Activated T-cell treated with anti-CD3 and anti-CD28 coated beads, Interleukin-2, amount 50 U/mL, for 48 hours (primary cell): Measurements from ENCODE around the gene MYH11.

Experiments
- DNase-seq, 2 experiments: peaks; one replicate each; pipeline ENCODE4 v3.0.0-alpha.2; 2020

Gene MYH11

DNA sequence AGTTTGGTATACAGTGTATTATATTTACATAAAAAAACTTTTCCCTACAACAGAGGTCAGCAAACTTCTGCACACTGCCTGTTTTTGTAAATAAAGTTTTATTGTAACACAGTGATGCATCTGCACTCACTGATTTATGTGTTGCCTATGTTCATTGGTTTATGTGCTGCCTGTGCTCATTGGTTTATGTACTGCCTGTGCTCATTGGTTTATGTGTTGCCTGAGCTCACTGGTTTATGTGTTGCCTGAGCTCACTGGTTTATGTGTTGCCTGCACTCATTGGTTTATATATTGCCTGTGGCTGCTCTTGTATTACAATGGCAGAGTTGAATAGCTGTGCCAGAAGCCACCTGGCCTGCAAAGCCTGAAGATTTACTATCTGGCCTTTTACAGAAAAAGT lies 81.6 kb downstream of the MYH11 start:
- DNase-seq: no peak

DNA sequence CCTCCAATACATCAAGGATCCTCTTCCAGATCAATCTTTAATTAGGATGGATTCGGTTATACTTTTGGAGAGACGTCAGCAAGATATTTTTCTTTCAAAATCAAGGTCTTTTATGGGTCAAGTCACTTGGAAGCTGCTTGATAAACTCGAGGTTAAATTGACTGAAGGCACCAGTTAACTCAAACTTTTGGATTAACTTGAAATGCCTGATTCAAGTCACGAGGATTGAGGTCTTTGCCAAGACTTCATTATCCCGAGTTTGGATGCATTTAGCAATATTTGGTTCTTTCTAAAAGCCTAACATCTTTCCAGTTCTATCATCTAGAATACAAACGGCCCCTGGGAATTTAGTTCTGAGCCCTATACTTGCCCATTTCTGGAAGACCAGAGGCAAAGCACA lies 82.9 kb downstream of the MYH11 start:
- no peak for DNase-seq

DNA sequence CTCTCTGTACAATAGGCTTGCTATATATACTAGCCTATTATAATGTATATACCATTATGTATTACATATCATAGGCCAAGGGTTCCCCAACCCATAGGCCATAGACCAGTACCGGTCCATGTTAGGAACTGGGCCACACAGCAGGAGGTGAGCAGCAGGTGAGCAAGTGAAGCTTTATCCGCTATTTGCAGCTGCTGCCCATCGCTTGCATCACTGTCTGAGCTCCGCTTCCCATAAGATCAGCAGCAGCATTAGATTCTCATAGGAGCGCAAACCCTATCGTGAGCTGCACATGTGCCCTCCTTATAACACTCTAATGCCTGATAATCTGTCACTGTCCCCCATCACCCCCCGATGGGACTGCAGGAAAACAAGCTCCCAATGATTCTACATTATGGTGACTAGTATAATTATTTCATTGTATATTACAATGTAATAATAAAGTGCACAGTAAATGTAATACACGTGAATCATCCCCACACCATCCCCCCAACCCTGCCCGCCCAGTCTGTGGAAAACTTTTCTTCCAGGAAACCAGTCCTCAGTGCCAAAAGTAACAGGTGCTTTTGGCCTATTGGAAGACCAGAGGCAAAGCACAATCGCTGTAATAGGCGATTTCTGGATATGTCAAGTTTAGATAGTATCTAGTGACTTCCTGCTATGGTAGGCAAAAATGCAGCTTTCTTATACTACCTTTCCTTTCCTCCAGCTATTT lies 84.1 kb downstream of the MYH11 start:
- DNase-seq: no peak

DNA sequence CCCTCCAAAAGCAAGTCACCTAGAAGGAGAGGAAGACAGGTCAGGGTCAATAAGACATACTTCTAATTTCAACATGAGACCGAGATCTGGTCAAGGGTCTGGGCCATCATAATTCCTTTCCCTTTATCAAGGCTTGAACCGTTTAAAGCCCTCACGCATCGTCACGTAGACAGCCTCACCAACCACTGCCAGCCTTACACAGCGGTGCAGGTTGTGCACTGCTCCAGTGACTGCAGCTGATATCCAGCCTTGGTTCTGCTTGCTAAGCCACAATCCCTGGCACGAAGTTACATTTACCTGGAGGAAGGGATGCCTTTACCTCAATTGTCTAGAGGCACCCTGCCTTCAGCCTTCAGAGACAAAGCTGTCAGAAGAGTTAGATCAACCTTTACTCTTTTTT lies 85.1 kb downstream of the MYH11 start:
- DNase-seq: no peak

DNA sequence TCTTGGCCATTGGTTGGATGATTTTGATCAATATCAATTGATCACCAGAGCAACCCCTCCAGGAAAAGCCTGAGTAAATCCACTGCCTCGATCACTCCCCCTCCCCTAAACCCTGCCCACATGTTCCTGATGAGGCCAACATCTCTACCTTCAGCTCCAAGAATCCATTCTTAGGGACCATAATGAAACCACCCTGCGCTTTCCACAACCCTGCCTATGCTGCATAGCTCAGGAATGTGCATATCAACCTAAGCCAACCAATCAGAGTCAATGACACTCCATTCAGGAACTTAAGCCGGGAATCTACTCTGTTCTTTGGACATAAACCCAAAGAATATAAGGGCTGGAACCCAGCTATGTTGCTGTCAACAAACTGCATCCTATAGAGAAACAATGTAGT lies 86.3 kb downstream of the MYH11 start:
- DNase-seq: no peak

DNA sequence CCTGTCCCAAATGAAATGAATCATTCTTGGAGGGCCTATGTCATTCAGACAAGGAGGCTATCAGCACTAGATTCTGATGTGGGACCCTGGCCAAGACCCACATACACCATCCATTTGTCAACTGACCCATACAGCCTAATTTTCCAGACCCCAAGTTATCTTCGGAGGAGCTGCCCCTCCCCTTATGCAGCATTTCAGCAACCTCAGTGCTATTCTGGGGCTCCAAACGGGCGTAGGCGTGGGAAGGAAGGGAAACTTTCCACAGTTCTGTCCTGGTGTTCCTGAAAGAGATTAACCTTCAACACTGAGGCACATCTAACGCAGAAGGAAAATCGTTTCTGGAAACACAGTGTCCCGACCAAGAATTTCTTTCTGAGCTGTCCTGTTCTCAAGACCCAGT lies 86.7 kb downstream of the MYH11 start:
- no peak for DNase-seq

DNA sequence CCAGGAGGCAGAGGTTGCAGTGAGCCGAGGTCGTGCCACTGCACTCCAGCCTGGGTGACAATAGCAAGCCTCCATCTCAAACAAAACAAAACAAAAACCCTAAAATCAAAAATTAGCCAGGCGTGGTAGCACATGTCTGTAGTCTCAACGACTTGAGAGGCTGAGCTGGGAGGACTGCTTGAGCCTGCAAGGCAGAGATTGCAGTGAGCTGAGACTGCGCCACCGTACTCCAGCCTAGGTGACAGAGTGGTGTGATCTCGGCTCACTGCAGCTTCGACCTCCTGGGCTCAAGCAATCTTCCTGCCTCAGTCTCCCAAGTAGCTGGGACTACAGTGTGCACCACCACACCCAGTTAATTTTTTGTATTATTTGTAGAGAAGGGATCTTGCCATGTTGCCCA lies 87.6 kb downstream of the MYH11 start:
- DNase-seq: no peak

DNA sequence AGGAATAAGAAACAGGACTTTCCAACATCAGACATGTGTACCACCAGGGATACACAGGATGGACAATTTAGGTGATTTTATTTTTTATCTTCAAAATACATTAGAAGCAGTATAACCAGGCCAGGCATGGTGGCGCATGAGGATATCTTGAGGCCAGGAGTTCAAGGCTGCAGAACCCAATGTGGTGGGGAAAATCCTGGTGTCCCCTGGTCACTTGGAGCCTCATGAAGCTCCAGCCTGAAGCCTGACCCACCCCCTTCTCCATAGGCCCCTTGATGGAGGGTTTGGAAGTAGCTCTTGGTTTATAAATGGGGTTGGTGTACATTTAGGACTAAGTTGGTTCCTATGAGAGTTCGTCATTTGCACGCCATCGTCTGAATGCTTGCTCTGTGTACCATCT lies 88.6 kb downstream of the MYH11 start:
- no peak for DNase-seq

DNA sequence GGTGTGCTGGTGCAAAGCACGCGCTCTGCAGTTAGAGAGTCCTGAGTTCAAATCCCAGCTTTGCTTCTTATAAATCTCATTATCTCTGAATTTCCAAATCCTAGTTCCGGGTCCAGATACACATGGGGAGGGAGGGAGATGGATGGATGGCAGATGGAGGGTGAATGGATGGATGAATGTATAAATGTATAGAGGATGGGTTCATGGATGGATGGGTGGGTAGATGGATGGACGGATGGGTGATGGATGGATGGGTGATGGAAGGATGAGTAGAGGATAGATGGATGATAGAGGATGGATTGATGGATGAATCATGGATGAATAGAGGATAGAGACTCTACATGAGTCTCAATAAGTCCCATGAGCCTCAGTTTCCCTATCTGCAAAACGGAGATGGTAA lies 89.9 kb downstream of the MYH11 start:
- DNase-seq: no peak

DNA sequence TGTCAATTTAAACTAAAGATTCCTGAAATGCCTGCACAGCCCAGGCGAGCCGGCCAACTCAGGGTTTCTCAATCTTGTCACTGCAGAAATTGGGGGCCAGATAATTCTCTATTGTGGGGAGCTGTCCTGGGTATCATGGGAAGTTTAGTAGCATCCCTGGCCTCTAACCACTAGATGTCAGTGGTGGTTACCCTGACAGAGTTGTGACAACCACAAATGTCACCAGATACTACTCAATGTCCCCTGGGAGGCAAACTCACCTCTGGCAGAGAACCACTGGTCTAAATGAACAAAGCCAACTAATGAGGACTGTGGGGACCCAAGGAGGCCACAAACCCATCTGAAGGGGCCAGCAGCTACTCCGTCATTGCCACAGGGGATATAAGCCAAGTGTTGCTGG lies 90.9 kb downstream of the MYH11 start:
- DNase-seq: peak; percentile 36 to 39

DNA sequence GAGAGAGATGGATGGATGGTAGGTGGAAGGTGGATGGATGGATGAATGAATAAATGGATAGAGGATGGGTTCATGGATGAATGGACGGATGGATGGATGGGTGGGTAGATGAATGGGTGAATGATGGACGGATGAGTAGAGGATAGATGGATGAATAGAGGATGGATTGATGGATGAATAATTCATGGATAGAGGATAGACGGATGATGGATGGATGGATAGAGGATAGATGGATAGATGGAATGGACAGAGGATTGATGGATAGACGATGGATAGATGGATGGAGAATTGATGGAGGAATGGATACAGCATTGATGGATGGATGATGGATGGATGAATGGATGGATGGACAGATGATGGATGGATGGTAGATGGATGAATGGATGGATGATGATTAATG lies 91.7 kb downstream of the MYH11 start:
- DNase-seq: no peak

DNA sequence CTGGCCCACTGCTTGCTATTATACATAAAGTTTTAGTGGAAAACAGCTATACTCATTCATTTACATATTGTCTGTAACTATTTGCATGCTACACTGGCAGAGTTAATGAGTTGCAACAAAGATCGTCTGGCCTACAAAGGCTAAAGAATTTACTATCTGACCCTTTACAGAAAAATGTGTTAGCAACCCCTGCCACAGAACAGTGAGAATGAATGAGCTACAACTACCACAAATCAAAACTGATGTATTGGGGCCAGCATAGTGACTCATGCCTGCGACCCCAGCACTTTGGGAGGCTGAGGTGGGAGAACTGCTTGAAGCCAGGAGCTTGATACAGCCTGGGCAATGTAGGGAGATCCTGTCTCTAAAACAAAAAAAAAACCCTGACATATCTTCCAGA lies 92.7 kb downstream of the MYH11 start:
- no peak for DNase-seq

DNA sequence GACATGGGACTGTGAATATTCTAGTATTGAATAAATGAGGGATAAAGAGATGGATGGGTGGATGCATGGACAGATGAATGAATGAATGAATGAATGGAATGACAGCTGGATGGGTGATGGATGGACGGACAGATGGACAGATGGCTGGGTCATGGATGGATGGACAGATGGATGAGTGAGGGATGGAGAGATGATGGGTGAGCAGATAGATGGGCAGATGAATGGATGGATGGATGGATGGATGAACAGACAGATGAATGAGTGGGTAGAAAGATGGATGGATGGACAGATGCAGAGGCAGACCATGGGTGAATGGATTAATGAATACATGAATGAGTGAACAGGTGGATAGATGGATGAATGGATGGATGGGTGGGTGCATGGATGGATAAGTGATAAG lies 96.7 kb downstream of the MYH11 start:
- DNase-seq: no peak

DNA sequence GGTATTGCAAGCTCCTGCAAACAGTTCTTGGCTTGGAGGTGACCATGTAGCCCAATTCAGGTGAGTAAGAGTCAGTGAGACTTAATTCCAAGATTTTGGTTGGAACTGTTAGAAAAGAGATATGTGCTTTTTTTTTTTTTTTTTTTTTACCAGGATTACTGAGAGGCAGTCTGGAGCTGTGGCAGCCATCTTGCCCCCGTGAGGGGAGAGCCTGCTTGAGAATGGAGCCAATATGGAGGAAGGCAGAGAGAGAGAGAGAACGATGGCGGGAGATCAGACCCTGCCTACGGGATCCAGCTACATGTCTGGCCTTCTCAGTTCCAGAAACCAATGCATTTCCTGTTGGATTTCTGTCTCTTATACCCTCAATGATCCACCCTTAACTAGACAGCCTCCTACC lies 97.8 kb downstream of the MYH11 start:
- no peak for DNase-seq

DNA sequence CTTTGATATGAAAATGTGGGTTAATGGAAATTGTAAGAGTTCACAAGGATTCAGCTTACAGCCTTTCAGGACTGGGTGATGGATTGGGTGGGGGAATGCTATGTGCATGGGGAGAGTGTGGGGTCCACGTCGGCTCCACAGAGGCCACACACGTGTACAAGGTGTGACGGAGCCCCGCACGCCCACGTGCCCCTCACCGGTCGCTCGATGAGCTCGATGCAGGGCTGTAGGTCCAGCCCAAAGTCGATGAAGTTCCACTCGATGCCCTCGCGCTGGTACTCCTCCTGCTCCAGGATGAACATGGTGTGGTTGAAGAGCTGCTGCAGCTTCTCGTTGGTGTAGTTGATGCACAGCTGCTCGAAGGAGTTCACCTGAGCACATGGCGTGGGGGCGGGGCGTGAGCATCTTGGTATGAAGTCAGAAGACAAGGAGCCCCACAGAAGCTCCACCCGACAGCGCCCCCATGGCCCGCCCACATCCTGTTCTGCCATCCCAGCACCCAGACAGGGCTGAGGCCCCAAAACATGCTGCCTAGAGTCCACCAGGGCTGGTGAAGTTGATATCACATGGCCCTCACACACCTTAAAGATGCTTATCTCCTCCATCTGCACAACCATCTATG lies 99.1 kb downstream of the MYH11 start:
- DNase-seq: peak; percentile 21 to 31

DNA sequence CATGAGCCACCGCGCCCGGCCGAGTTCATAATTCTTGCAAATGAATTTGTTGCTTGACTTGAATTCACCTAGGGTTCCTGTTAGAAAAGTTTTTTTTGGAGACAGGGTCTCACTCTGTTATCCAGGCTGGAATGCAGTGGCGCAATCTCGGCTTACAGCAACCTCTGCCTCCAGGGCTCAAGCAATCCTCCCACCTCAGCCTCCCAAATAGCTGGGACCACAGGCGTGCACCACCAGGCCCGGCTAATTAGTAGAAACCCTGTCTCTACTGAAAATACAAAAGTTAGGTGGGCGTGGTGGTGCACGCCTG lies 99.8 kb downstream of the MYH11 start:
- DNase-seq: no peak

DNA sequence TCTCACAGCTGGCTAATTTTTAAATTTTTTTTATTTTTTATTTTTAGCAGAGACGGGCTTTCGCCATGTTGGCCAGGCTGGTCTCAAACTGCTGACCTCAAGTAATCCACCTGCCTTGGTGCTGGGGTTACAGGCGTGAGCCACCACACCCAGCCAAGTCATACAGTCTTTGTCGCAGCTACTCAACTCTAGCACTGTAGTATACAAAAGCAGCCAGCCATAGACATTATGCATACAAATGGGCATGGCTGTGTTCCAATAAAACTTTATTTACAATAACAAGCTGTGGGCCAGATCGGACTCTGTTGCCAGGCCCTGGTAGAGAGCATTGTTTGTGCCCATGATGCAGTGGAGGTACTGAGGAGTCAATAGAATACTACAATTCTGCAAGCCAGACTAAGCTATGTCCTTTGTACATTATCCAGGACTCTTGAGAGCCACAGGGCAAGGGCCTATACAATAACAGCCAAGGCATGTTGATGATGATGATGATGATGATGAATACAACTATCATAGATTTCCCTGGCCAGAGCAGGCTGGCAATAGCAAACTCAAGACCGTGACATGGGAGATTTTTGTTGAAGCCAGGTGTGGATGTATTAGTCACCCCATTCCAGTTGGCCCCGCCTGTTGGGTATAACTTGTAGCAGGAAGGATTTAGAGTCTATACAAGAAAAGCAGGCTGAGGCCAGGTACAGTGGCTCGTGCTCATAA lies 101.8 kb downstream of the MYH11 start:
- no peak for DNase-seq

DNA sequence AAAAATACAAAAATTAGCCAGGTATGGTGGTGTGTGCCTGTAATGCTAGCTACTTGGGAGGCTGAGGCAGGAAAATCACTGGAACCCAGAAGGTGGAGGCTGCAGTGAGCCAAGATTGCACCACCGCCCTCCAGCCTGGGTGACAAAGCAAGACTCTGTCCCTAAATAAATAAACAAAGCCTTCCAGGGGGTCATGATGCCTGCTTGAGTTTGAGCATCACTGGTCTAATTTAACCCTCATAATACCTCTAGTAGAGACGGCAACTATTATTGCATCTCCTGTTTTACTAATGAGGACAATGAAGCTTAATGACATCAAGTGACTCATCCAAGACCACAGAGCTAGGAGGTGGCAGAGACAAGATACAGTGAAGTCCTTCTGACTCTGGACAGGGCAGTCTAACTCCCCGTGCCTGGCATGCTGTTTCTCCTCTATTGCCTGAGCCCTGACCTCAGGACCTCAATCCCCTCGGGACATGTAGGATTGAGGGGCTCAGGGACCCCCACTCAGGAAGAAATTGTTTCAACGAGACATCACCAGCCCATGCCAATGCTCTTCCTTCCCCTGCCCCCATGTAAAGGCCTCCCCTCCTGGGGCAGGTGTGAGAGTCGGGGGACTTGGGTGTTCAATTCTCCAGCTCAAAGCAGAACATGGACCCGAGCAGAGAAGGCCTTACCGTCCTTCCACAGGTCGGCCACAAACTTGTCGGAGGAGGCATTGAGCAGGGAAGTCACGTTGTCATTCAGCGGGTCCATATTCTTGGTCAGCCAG lies 103.9 kb downstream of the MYH11 start:
- no peak for DNase-seq

DNA sequence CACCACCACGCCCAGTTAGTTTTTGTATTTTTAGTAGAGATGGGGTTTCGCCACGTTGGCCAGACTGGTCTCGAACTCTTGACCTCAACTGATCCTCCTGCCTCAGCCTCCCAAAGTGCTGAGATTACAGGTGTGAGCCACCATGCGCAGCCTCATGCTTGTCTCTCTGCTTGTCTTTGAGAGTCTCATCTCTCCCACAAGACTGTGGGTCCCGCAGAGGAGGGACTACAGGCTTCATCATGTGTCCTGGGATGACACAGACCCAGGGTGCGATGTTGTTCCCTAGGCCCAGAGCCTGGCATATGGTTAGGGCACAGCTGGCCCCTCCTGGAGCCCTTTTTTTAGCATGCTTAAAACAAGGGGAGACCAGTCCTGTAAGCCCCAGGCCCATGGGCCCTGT lies 104.9 kb downstream of the MYH11 start:
- no peak for DNase-seq

DNA sequence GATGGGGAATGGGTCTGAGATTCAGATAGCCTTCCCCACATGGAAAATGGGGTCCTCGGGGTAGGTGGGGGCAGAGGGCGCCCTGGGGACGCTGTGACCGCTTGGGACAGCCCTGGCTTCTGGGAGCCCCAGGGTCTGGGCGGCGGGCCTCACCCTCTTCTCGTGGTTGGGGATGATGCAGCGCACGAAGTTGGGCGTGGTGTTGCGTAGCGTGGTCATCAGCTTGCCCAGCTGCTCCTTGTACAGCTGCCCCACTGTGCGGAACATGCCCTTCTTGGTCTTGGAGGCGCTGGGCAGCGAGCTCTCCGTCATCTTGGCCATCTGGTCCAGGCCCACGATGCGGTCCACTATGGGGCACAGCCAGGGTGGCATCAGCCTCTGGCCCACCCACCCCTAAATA lies 106.8 kb downstream of the MYH11 start:
- no peak for DNase-seq

DNA sequence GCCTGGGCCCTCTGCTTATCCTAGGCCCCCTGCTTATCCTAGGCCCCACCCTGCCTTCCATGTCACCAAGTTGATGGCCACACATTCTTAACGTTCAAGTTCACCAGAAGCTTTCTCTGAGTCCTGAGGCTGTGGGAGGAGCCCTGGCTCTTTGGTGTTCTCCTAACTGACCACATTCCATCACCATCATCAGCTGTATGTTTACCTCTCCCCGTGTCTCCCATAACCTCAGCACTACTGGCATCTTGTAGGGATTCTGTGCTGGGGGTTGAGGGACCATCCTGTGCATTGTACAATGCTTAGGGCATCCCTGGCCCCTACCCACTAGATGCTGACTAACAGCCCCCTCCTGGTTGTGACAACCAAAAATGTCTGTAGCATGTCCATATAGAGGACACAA lies 107.5 kb downstream of the MYH11 start:
- no peak for DNase-seq

DNA sequence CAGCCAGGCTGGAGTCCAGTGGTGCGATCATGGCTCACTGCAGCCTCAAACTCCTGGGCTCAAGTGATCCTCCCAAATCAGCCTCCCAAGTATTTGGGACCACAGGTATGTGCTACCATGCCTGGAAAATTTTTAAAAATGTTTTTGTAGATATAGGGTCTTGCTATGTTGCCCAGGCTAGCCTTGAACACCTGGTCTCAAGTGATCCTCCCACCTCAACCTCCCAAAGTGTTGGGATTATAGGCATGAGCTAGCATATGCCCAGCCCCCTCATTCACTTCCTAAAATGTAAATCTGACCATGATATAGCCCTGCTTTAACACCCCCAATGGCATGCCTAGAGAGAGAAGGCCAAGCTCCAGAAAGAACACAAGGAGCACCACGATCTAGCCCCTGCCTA lies 108.2 kb downstream of the MYH11 start:
- no peak for DNase-seq

DNA sequence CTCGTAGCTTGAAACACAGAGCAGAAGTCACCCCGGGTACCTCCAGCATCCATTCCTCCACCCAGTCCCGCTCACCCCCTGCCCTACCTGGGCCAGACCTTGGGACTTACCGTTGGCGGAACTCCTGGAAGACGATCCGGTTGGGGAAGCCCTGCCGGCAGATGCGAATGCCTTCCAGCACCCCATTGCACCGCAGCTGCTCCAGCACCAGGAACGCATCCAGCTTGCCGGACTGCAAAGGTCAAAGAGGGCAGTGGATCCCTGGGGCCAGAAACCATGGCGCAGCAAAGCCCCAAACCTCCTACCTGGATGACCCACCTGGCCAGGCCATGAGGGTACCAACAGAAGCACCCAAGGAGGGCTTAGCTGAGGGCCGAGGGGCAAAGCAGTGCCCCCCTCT lies 108.9 kb downstream of the MYH11 start:
- DNase-seq: no peak

DNA sequence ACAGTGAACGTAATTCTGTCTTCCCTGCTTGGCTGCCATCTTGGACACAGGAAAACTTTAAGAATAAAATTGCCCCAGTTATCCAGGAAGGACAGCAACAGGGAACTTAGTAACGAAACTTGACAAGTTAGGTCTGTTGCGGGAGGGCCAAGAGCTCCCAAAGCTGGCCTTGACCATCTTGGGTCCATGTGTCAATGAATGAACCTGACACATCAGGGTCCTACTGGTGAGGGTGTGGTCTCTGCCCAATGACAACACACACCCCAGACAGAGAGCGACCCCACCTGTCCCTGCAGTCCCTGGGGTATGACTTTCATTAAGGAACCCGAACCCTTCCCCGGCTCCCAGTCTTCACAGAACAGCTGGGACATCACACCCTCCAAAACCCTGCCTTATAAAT lies 110.5 kb downstream of the MYH11 start:
- no peak for DNase-seq
